WTC11 (cell line): ENCODE results near the gene SLC29A1. TPM values are rescaled to one million over a fixed set of nuclear protein-coding genes. Genes with fewer than 3 reads are reported as not detected.
A peak's percentile ranks its signal among the peaks of the same experiment; 100 is the strongest.

Experiments used
- CREM ChIP-seq: sonication (generic); formaldehyde crosslinking; IDR thresholded peaks from 2 replicates; pipeline ENCODE4 v1.8.1; 2022; ENCODE audit warnings: mild to moderate bottlenecking, missing genetic modification reagents, moderate library complexity
- CTCF ChIP-seq: fragments of 200-600 bp; IDR thresholded peaks from 2 replicates; pipeline ENCODE4 v1.8.0; 2022; ENCODE audit warnings: antibody characterized with exemption
- E2F5 ChIP-seq: sonication (generic); formaldehyde crosslinking; IDR thresholded peaks from 2 replicates; pipeline ENCODE4 v1.8.1; 2022; ENCODE audit warnings: mild to moderate bottlenecking, moderate library complexity, missing genetic modification reagents
- EMX1 ChIP-seq: fragments of 250-450 bp; sonication (Bioruptor Pico); IDR thresholded peaks from 2 replicates; pipeline ENCODE4 v1.8.0; 2021; ENCODE audit warnings: mild to moderate bottlenecking
- ETV6 ChIP-seq: sonication (generic); formaldehyde crosslinking; IDR thresholded peaks from 2 replicates; pipeline ENCODE4 v1.8.1; 2022; ENCODE audit warnings: mild to moderate bottlenecking, missing genetic modification reagents
- FOXK1 ChIP-seq: sonication (generic); formaldehyde crosslinking; IDR thresholded peaks from 2 replicates; pipeline ENCODE4 v1.8.0; 2022; ENCODE audit warnings: mild to moderate bottlenecking, moderate library complexity, missing genetic modification reagents
- GABPB1 ChIP-seq: sonication (generic); formaldehyde crosslinking; IDR thresholded peaks from 2 replicates; pipeline ENCODE4 v1.8.1; 2023; ENCODE audit warnings: mild to moderate bottlenecking, missing genetic modification reagents
- JUN ChIP-seq: sonication (generic); formaldehyde crosslinking; IDR thresholded peaks from 2 replicates; pipeline ENCODE4 v1.8.0; 2023; ENCODE audit warnings: mild to moderate bottlenecking, missing genetic modification reagents
- KAT7 ChIP-seq: sonication (generic); formaldehyde crosslinking; IDR thresholded peaks from 2 replicates; pipeline ENCODE4 v1.8.1; 2023; ENCODE audit warnings: missing genetic modification reagents, mild to moderate bottlenecking, borderline replicate concordance
- MAX ChIP-seq: sonication (generic); formaldehyde crosslinking; IDR thresholded peaks from 2 replicates; pipeline ENCODE4 v1.8.0; 2022; ENCODE audit warnings: mild to moderate bottlenecking, missing genetic modification reagents
- MXD4 ChIP-seq: fragments of 250-450 bp; sonication (Bioruptor Pico); IDR thresholded peaks from 2 replicates; pipeline ENCODE4 v1.8.0; 2021; ENCODE audit warnings: mild to moderate bottlenecking, moderate library complexity, borderline replicate concordance
- MYBL2 ChIP-seq: sonication (generic); formaldehyde crosslinking; IDR thresholded peaks from 2 replicates; pipeline ENCODE4 v1.8.1; 2023; ENCODE audit warnings: mild to moderate bottlenecking, moderate library complexity, missing genetic modification reagents
- NFE2L1 ChIP-seq: sonication (generic); formaldehyde crosslinking; IDR thresholded peaks from 2 replicates; pipeline ENCODE4 v1.8.1; 2023; ENCODE audit warnings: missing genetic modification reagents
- OVOL2 ChIP-seq: fragments of 250-450 bp; sonication (Bioruptor Pico); IDR thresholded peaks from 2 replicates; pipeline ENCODE4 v1.9.0; 2021; ENCODE audit warnings: mild to moderate bottlenecking, borderline replicate concordance
- PRRX2 ChIP-seq: fragments of 250-450 bp; sonication (Bioruptor Pico); IDR thresholded peaks from 2 replicates; pipeline ENCODE4 v1.8.0; 2021; ENCODE audit warnings: mild to moderate bottlenecking
- RORB ChIP-seq: fragments of 250-450 bp; sonication (Bioruptor Pico); IDR thresholded peaks from 2 replicates; pipeline ENCODE4 v1.9.0; 2021; ENCODE audit warnings: mild to moderate bottlenecking
- SMAD3 ChIP-seq: sonication (generic); formaldehyde crosslinking; IDR thresholded peaks from 2 replicates; pipeline ENCODE4 v1.8.0; 2022; ENCODE audit warnings: missing genetic modification reagents, mild to moderate bottlenecking, borderline replicate concordance
- SMAD4 ChIP-seq: sonication (generic); formaldehyde crosslinking; IDR thresholded peaks from 2 replicates; pipeline ENCODE4 v1.8.0; 2022; ENCODE audit warnings: mild to moderate bottlenecking, missing genetic modification reagents
- TEAD1 ChIP-seq: sonication (generic); formaldehyde crosslinking; IDR thresholded peaks from 2 replicates; pipeline ENCODE4 v1.8.0; 2022; ENCODE audit warnings: mild to moderate bottlenecking, missing genetic modification reagents
- TP53 ChIP-seq: sonication (generic); formaldehyde crosslinking; IDR thresholded peaks from 2 replicates; pipeline ENCODE4 v1.8.1; 2023; ENCODE audit warnings: mild to moderate bottlenecking, missing genetic modification reagents
- ZBTB43 ChIP-seq: sonication (generic); formaldehyde crosslinking; IDR thresholded peaks from 2 replicates; pipeline ENCODE4 v1.8.1; 2023; ENCODE audit warnings: mild to moderate bottlenecking, missing genetic modification reagents
- ZNF121 ChIP-seq: sonication (generic); formaldehyde crosslinking; IDR thresholded peaks from 2 replicates; pipeline ENCODE4 v1.8.0; 2023; ENCODE audit warnings: missing genetic modification reagents
- ZNF219 ChIP-seq: sonication (generic); formaldehyde crosslinking; IDR thresholded peaks from 2 replicates; pipeline ENCODE4 v1.8.0; 2023; ENCODE audit warnings: missing genetic modification reagents, mild to moderate bottlenecking, borderline replicate concordance
- ZNF416 ChIP-seq: fragments of 250-450 bp; sonication (Bioruptor Pico); IDR thresholded peaks from 2 replicates; pipeline ENCODE4 v1.9.0; 2021; ENCODE audit warnings: mild to moderate bottlenecking, inconsistent platforms
- ZNF532 ChIP-seq: fragments of 250-450 bp; sonication (Bioruptor Pico); IDR thresholded peaks from 2 replicates; pipeline ENCODE4 v1.9.0; 2021; ENCODE audit warnings: mild to moderate bottlenecking, borderline replicate concordance
- ZNF671 ChIP-seq: fragments of 250-450 bp; sonication (Bioruptor Pico); IDR thresholded peaks from 2 replicates; pipeline ENCODE4 v1.8.0; 2021; ENCODE audit warnings: mild to moderate bottlenecking
- total RNA-seq: library from RNA; stranded (reverse); gene quantifications from 3 replicates; pipeline ENCODE4 v1.2.3, GENCODE V29; 2021

The SLC29A1 gene
- total RNA-seq, 1 experiment from 2014 or later = 139 TPM

GRCh38 chr6:44246663-44247337 lies 23.4 kb downstream of the SLC29A1 start, which contains the start of gene HSP90AB1 (continued):
- TF ChIP-seq JUN (CRISPR knock-in tag) (0 out of 2 replicates have a peak, but pooled peaks have one; percentile 66), NFE2L1 (CRISPR knock-in tag) (peak; percentile 61; the same call in 1 of the 2 replicates), TEAD1 (CRISPR knock-in tag) (peak; percentile 51; the same call in 1 of the 2 replicates), ETV6 (CRISPR knock-in tag) (peak; percentile 30; the same call in 1 of the 2 replicates), PRRX2 (CRISPR knock-in tag) (peak; percentile 57), TP53 (no peak), ZNF121 (CRISPR knock-in tag) (no peak), ZNF532 (CRISPR knock-in tag) (0 out of 2 replicates have a peak, but pooled peaks have one; percentile 30), MAX (CRISPR knock-in tag) (peak; percentile 50; the same call in 1 of the 2 replicates), ZNF671 (CRISPR knock-in tag) (peak; percentile 57; the same call in 1 of the 2 replicates), SMAD4 (peak; percentile 60; the same call in 1 of the 2 replicates), KAT7 (peak; percentile 84), E2F5 (CRISPR knock-in tag) (0 out of 2 replicates have a peak, but pooled peaks have one; percentile 30), MYBL2 (CRISPR knock-in tag) (no peak), CTCF (no peak), CREM (peak; percentile 49; the same call in 1 of the 2 replicates), ZNF219 (CRISPR knock-in tag) (no peak), GABPB1 (CRISPR knock-in tag) (peak; percentile 57; the same call in 1 of the 2 replicates), ZBTB43 (CRISPR knock-in tag) (0 out of 2 replicates have a peak, but pooled peaks have one; percentile 64), OVOL2 (peak; percentile 59; the same call in 1 of the 2 replicates), EMX1 (CRISPR knock-in tag) (0 out of 2 replicates have a peak, but pooled peaks have one; percentile 38), SMAD3 (CRISPR knock-in tag) (peak; percentile 94), FOXK1 (CRISPR knock-in tag) (peak; percentile 72), MXD4 (no peak), RORB (CRISPR knock-in tag) (peak; percentile 28; the same call in 1 of the 2 replicates), ZNF416 (CRISPR knock-in tag) (0 out of 2 replicates have a peak, but pooled peaks have one; percentile 28)
